Iris pigment epithelial cell (primary cell): ENCODE results near the gene DENND1B.
"Not testable (repeated sequence)": the region's sequence is repeated elsewhere in the genome, so short reads cannot be mapped to it uniquely, and the experiment has no call there.

Source experiments
- DNase-seq: peaks from one replicate; pipeline ENCODE4 v3.0.0-alpha.2; 2011; ENCODE audit warnings: low read depth

Gene DENND1B

DNA sequence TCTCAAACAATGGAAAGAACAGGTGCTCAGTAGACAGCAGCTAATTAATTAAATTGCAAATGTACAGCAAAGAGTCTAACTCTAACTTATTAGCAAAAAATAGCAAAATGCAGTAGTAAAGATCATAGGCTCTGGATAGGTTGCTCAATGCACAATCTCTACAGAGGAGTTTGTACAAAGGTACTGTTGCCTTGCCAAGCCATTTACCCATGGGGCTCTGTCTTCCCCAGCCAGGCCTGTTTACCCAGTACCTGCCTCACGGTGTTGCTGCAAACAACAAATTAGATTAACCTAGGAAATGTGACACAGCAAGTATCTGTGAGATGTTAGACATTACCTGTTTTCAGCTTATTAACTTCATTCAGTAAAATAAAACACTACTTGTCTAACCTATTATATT is 222.0 kb downstream of the DENND1B start:
- no peak for DNase-seq

GRCh38 chr1:197546989-197547388 is 228.3 kb downstream of the DENND1B start:
- no peak for DNase-seq

- DNase-seq: no peak
Observed at GRCh38 chr1:197544553-197544952, 230.7 kb downstream of the DENND1B start.

DNA sequence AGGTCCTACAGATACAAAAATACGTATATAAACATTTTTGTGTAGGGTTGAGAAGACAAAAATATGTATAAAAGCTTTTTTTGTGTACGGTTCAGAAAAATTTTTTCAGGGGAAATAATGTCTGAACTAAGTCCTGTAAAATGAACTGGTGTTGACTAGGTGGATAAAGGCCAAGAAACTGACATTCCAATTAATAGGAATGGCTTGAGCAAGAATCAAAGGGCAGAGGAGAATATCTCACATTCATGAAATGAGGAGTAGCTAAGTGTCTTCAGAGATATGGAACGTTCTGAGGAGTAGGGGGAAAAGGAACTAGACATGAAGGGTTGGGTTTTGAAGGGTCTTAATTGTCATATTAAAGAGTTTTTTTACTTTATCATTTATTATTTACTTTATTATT is 231.2 kb downstream of the DENND1B start:
- no peak for DNase-seq

- no peak for DNase-seq
Observed at GRCh38 chr1:197541411-197541810, 233.9 kb downstream of the DENND1B start.

GRCh38 chr1:197526736-197527371 is 248.4 kb downstream of the DENND1B start:
- peak; percentile 29 for DNase-seq

- peak; percentile 39 for DNase-seq
Observed at GRCh38 chr1:197521118-197521739, 254.1 kb downstream of the DENND1B start.

GRCh38 chr1:197519741-197520334 is 255.4 kb downstream of the DENND1B start:
- peak; percentile 21 for DNase-seq

GRCh38 chr1:197515421-197515820 is 259.9 kb downstream of the DENND1B start:
- DNase-seq: no peak

- no peak for DNase-seq
Observed at GRCh38 chr1:197510691-197511378, 264.4 kb downstream of the DENND1B start.

GRCh38 chr1:197496722-197497121 is 278.6 kb downstream of the DENND1B start:
- DNase-seq: no peak

- not testable (repeated sequence) for DNase-seq
Observed at GRCh38 chr1:197491505-197491904, 283.8 kb downstream of the DENND1B start.

GRCh38 chr1:197486946-197487345 is 288.3 kb downstream of the DENND1B start:
- peak; percentile 21 for DNase-seq

DNA sequence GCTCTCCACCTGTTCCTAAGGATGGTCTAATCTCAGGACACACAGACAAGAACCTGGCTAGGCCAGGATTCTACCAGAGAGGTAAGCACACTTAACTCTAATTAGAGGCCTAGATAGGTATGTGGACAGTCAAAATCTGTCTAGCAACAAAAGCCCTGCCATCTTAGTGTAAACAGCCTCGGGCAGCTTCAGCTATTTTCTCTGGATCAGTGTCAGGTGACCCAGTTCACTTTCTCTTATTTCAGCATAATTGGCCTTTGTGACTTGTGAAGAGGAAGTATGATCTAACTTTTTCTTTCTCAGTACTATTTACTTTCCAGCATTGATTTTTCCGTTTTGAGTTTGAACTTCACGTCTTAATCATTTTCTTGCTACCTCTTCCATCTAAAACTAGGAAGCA is 289.5 kb downstream of the DENND1B start:
- DNase-seq: no peak

DNA sequence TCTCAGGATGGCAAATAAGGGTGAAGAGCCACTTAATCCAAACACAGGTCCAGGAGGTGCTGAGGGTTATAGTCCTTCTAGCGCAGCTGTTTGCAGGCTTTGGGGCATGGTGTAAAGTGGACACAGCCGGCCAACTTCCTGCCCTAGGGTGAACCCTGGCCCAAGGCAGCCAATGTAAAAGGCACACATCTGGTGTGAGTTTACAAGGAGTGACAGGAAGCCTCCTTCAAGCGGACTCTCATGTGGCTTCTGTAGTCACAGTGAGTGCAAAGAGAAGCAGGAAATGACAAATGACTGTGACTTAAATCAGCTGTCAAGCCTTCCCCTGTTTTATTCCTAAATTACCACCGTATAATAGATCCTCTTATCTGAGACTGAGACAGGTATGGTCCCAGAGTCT is 294.2 kb downstream of the DENND1B start:
- no peak for DNase-seq

GRCh38 chr1:197480446-197480845 is 294.8 kb downstream of the DENND1B start:
- no peak for DNase-seq

GRCh38 chr1:197472141-197472540 is 303.1 kb downstream of the DENND1B start:
- no peak for DNase-seq

DNA sequence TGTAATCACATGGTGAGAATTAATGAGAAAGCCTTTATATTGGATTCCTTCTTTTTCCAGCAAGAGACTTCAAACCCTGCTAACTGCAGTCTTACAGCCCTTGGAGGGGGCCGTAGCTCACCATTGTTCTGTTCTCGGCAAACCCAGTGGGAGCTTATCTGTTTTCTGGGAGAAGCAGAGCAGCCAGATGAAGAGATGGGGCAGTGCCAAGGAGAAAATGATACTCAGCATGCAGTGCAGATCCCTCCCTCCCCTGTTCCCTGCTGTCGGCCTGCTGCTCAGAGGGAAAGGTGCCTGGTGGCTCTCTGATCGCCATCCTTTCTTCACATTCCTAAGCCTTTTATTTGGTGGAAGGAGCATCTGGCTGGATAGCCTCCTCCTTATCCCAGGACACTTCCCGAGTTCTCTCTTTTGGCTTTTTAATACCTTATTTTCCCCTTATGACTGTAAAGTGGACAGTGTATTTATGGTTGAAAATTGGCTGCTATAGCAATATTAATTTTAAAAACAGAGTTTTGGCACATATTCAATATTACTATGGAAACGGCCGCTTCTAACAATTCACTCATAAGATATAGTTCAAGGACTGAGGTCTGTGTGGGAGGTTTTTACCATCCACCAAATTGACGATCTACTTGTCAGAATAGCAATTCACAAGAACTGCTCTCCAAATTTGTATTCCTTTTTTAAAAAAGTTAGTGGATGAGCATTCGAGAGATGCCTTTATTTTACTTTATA is 303.9 kb downstream of the DENND1B start:
- no peak for DNase-seq

DNA sequence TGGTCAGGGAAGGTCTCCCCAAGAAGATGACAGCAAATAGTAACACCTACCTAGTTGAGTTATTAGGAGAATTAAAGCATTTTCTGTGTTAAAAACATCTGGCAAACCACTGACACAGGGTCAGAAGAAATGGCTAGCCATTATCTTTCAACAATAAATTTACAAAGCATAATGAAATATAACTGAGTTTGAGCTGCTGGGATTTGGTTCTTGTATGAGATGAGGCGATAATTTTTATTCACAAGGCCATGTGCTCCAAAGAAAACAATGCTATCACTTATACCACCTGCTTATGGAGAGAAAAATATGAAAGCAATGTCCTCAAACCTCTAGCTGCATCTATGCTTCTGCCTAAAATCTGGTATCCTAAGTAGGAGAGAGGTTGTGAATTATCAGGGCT is 304.9 kb downstream of the DENND1B start:
- no peak for DNase-seq

DNA sequence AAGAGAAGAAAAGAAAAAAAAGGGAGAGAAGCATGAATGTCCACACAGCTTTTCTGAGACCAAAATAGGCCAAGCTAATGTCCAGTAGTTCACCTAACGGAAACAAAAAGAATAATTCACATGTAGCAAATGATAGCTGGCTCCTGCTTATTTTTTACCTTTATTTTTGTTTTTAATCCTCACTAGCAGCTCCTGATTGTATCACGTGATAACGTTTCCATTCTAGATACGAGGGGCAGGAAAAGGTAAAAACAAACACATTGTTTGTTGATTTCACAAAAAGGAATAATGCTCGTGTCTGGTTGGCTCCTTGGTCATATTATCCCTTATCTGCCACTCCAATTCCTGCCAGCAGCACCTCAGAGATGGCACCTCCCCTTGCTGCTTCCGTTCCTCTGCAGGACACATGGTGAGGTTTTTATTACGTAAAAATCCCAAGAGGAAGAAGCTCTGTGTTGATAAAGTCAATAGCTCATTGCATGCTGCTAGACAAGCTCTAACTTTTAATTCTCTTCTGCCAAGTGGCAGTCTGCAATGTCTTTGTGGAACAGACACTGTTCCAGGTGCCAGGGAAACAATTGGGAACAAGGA is 305.6 kb downstream of the DENND1B start:
- DNase-seq: no peak

DNA sequence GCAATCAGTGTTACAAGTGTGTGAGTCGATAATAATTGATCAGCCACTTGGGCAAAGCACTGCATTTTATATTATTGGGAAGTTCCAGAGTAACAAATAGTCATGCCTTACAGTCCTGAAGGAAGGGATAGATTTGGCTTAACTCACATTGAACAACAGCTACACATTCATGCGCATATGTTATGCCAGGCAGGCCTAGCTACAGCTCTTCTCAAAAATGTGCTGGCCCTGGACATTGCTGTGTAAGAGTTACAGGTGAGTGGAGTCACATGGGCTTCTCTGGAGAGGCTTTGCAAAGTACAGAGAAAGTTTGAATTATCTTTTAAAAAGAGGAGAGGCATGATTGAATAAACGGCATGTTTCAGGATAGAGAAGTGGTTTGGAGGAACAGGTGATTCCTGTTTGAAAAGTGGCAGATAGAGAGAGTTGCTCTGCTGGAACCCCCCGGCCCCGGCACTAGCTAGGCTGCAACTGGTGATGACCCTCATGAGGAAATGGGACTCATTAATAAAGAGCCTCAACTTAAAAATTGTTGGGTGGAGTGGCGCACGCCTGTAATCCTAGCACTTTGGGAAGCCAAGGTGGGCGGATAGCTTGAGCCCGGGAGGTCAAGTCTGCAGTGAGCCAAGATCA is 306.6 kb downstream of the DENND1B start:
- no peak for DNase-seq
